Activated CD4-positive, alpha-beta T cell treated with anti-CD3 and anti-CD28 coated beads, Interleukin-2, amount 50 U/mL, for 24 hours (primary cell): ENCODE measurements around the gene C5orf22.
"Not testable (repeated sequence)": the region's sequence is repeated elsewhere in the genome, so short reads cannot be mapped to it uniquely, and the experiment has no call there.

ENCODE experiments used
- DNase-seq, 2 donors: peaks; one replicate each; pipeline ENCODE4 v3.0.0-alpha.2; 2020; ENCODE audit warnings: low read depth in 1 of 2, low spot score in 1 of 2

The C5orf22 gene

DNA sequence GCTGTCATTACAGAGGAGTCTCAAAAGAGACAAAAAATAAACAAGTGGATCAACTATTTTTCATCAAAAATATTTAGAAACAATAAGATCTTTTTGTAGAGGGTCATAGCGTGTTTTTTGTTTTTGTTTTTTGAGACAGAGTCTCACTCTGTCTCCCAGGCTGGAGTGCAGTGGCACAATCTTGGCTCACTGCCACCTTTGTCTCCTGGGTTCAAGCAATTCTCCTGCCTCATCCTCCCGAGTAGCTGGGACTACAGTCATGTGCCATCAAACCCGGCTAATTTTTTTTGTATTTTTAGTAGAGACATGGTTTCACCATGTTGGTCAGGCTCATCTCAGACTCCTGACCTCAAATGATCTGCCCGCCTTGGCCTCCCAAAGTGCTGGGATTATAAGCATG, 70.2 kb downstream of the C5orf22 start:
- not testable (repeated sequence) for DNase-seq

- no peak for DNase-seq
These were observed 72.1 kb downstream of the C5orf22 start for GRCh38 chr5:31604240-31604639.

GRCh38 chr5:31604644-31605043, 72.5 kb downstream of the C5orf22 start:
- DNase-seq, result no peak
